IMR-90 (cell line): Measurements from ENCODE around the gene SRD5A1. TPM values are rescaled to one million over a fixed set of nuclear protein-coding genes. Genes with fewer than 3 reads are reported as not detected.

Source experiments
- ATAC-seq: fragments of 200-7000 bp; cut with Tn5 transposase; 2 replicates; pipeline ENCODE4 v1.9.1; 2020; ENCODE audit warnings: low read depth, mild to moderate bottlenecking, moderate library complexity
- BruUV-seq: library from RNA; stranded (reverse); fragments of 400-500 nt; replicated peaks from 2 replicates; lab custom pipeline; 2021; lab: Mats Ljungman, UMichigan
- CTCF ChIA-PET: fragments of 300-600 bp; formaldehyde crosslinking; extraction: SDS; loops from one replicate; lab custom pipeline; 2021; ENCODE audit warnings: antibody characterized with exemption; lab: Yijun Ruan, JAX
- POLR2A ChIA-PET: fragments of 300-600 bp; sonication (Branson Sonifier 250); formaldehyde crosslinking; loops from one replicate; lab custom pipeline; 2022; ENCODE audit warnings: antibody characterized with exemption; ENCODE audit not compliant: unreplicated experiment; lab: Charles Lee
- DNase-seq: peaks from one replicate; pipeline ENCODE4 v3.0.0; 2013
- H2AFZ ChIP-seq: replicated peaks from 2 replicates; pipeline ENCODE3; 2013; ENCODE audit warnings: low read length, mild to moderate bottlenecking; ENCODE audit not compliant: poor library complexity
- H2AK5ac ChIP-seq: 2 replicates; pipeline ENCODE4 v1.6.1; 2013; ENCODE audit warnings: low read depth, low read length, inconsistent platforms
- H2AK9ac ChIP-seq: replicated peaks from 2 replicates; pipeline ENCODE3; 2013; ENCODE audit warnings: mild to moderate bottlenecking, low read depth, low read length, moderate library complexity; ENCODE audit not compliant: poor library complexity
- H2BK120ac ChIP-seq: 2 replicates; pipeline ENCODE4 v1.6.1; 2013; ENCODE audit warnings: low read depth, low read length, inconsistent platforms
- H2BK15ac ChIP-seq: 3 replicates; pipeline ENCODE4 v1.6.1; 2013; ENCODE audit warnings: low read depth, low read length, inconsistent platforms
- H2BK20ac ChIP-seq: 2 replicates; pipeline ENCODE4 v1.6.1; 2013; ENCODE audit warnings: low read depth, mild to moderate bottlenecking, inconsistent platforms, low read length, moderate library complexity
- H2BK5ac ChIP-seq: 2 replicates; pipeline ENCODE4 v1.6.1; 2013; ENCODE audit warnings: mild to moderate bottlenecking, low read depth, low read length, inconsistent platforms; ENCODE audit not compliant: poor library complexity, severe bottlenecking
- H3K14ac ChIP-seq: replicated peaks from 2 replicates; pipeline ENCODE4 v1.6.1; 2013; ENCODE audit warnings: low read depth, low read length, inconsistent platforms
- H3K18ac ChIP-seq: 2 replicates; pipeline ENCODE4 v1.6.1; 2013; ENCODE audit warnings: low read depth, low read length, control low read depth
- H3K23ac ChIP-seq: 2 replicates; pipeline ENCODE4 v1.6.1; 2013; ENCODE audit warnings: low read depth, low read length, inconsistent platforms
- H3K27ac ChIP-seq: 2 replicates; pipeline ENCODE4 v1.5.1; 2013; ENCODE audit warnings: mild to moderate bottlenecking, control low read depth, low read length; ENCODE audit not compliant: insufficient read depth
- H3K27me3 ChIP-seq: 2 replicates; pipeline ENCODE4 v1.6.1; 2013; ENCODE audit warnings: low read length; ENCODE audit not compliant: control insufficient read depth, insufficient read depth
- H3K36me3 ChIP-seq: 2 replicates; pipeline ENCODE4 v1.6.1; 2013; ENCODE audit warnings: low read length, mixed read lengths; ENCODE audit not compliant: control insufficient read depth, insufficient read depth
- H3K4ac ChIP-seq: 2 replicates; pipeline ENCODE4 v1.6.1; 2013; ENCODE audit warnings: low read depth, low read length, inconsistent platforms
- H3K4me1 ChIP-seq: 2 replicates; pipeline ENCODE4 v1.6.1; 2013; ENCODE audit warnings: low read length, mixed read lengths; ENCODE audit not compliant: control insufficient read depth, insufficient read depth
- H3K4me2 ChIP-seq: 2 replicates; pipeline ENCODE4 v1.6.1; 2013; ENCODE audit warnings: low read depth, mild to moderate bottlenecking, control low read depth, low read length, moderate library complexity
- H3K4me3 ChIP-seq: 2 replicates; pipeline ENCODE4 v1.5.1; 2013; ENCODE audit warnings: low read depth, mild to moderate bottlenecking, control low read depth, low read length, moderate library complexity; ENCODE audit not compliant: insufficient read depth
- H3K56ac ChIP-seq: 2 replicates; pipeline ENCODE4 v1.6.1; 2013; ENCODE audit warnings: low read length, inconsistent platforms; ENCODE audit not compliant: insufficient read depth; ENCODE audit errors: extremely low read depth
- H3K79me1 ChIP-seq, 2 experiments: 2 replicates each; pipeline ENCODE4 v1.6.1; 2013; ENCODE audit warnings: low read length in 2 of 2, inconsistent platforms in 1 of 2, low read depth in 1 of 2
- H3K9ac ChIP-seq: 2 replicates; pipeline ENCODE4 v1.6.1; 2013; ENCODE audit warnings: low read depth, low read length, control low read depth
- H3K9me1 ChIP-seq: 2 replicates; pipeline ENCODE4 v1.6.1; 2013; ENCODE audit warnings: low read length, inconsistent platforms; ENCODE audit not compliant: insufficient read depth
- H3K9me3 ChIP-seq: 2 replicates; pipeline ENCODE4 v1.6.1; 2013; ENCODE audit warnings: low read length; ENCODE audit not compliant: control insufficient read depth, insufficient read depth
- H4K20me1 ChIP-seq: 2 replicates; pipeline ENCODE4 v1.6.1; 2013; ENCODE audit warnings: low read length, inconsistent platforms; ENCODE audit not compliant: insufficient read depth
- H4K5ac ChIP-seq: 2 replicates; pipeline ENCODE4 v1.6.1; 2013; ENCODE audit warnings: mild to moderate bottlenecking, low read depth, low read length, control low read depth
- H4K8ac ChIP-seq, 2 experiments: 2 replicates each; pipeline ENCODE4 v1.6.1; 2013; ENCODE audit warnings: low read depth in 2 of 2, low read length in 2 of 2, control low read depth in 1 of 2, inconsistent platforms in 1 of 2
- H4K91ac ChIP-seq: 2 replicates; pipeline ENCODE4 v1.6.1; 2013; ENCODE audit warnings: low read depth, low read length, inconsistent platforms; ENCODE audit not compliant: insufficient read depth
- RAD21 ChIP-seq: IDR thresholded peaks from 2 replicates; pipeline ENCODE4 v1.6.1; 2012; ENCODE audit warnings: low read length, improper control_type of control experiment
- RFX5 ChIP-seq: IDR thresholded peaks from 2 replicates; pipeline ENCODE4 v1.8.0; 2012; ENCODE audit warnings: low read depth, mild to moderate bottlenecking, low read length, moderate library complexity
- WGBS, 2 experiments: methylation state at CpG; one replicate each; pipeline versions ENCODE4 v1.1.5 to v1.1.7; 2013; ENCODE audit warnings: missing lambda C conversion rate in 2 of 2; ENCODE audit not compliant: insufficient read length in 1 of 2; ENCODE audit errors: extremely low coverage in 2 of 2; 5-methylcytosine and 5-hydroxymethylcytosine counted together
- dilution Hi-C: fragments of 300-500 bp; cut with HindIII; formaldehyde crosslinking; loops from one replicate; pipeline ENCODE4 v1.14.3; 2018; ENCODE audit warnings: low sequenced_read_pairs; ENCODE audit not compliant: unreplicated experiment
- in situ Hi-C: fragments of 300-500 bp; cut with MboI; formaldehyde crosslinking; loops from 3 replicates; pipeline ENCODE4 v1.14.3; 2019; ENCODE audit warnings: low sequenced_read_pairs, inconsistent platforms, mixed read lengths
- intact Hi-C: fragments of 100-400 bp; cut with micrococcal nuclease; formaldehyde crosslinking; loops from 2 replicates; pipeline ENCODE4 v1.10.0; 2022
- polyA plus RNA-seq, 3 experiments: library from polyadenylated mRNA; depleted of rRNA; stranded (reverse); fragments of >200 nt; gene quantifications; 2 replicates each; pipeline ENCODE4 v1.2.3, GENCODE V29; 2012; ENCODE audit warnings: low replicate concordance in 1 of 3
- total RNA-seq: library from RNA; depleted of rRNA; stranded (reverse); fragments of >200 nt; gene quantifications from 2 replicates; pipeline ENCODE4 v1.2.3, GENCODE V29; 2012
- TF ChIP-seq, protein P1 (sequence below): conservative IDR thresholded peaks from 2 replicates; pipeline ENCODE4 v1.5.1; 2012; ENCODE audit warnings: mild to moderate bottlenecking, low read depth, low read length, improper control_type of control experiment

SRD5A1 gene
- total and polyA plus RNA-seq, 2 of the 4 experiments (the other 2 are of a cell fraction) = 6.3 to 18.2 TPM

DNA sequence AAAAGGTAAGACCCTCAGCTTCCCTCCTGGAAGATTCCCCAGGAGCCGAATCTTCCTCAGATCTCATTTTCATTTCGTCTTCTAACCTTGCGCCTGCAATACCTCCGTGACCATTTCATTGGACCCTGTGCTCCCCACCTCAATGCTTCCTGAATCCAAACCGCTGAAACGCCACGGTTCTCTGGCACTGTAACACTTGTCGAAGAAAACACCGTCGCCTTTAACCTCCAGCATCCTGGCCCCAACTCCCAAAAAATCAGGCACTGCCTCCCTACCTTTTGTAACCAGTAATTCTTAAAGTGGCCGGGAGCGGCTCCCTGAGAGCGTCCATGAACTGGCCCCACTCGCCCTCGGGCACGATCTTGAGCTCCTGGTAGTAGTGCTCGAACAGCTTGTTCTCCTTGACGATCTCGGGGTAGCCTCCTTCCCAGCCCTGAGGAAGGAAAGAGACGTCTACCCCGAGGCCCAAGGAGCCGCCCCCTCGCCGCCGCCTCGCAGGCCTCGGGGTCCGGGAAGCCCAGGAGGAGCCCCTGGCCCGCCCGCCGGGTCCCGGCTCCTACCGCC is 834 bp upstream of the SRD5A1 start:
- no peaks in the 10 kb centered on the region for H3K9me3 ChIP-seq
- no peak overlapping the region for H2BK20ac ChIP-seq
- no TSS peak for BruUV-seq
- H2AK9ac ChIP-seq = peak overlapping the region; percentile 97
- H4K20me1 ChIP-seq = peaks cover 47% of the 10 kb centered on the region
- peaks cover 15% of the 10 kb centered on the region for H3K9me1 ChIP-seq
- no peak overlapping the region for H2BK15ac ChIP-seq
- dilution Hi-C loops (no loop called here), in situ Hi-C loops (loop anchor here (5.0 kb wide), 1 partner anchor 115 kb away; no protein-coding TSS in a partner anchor), intact Hi-C loops (loop anchor here (2.0 to 5.0 kb wide), 2 partner anchors 80 to 100 kb away; partner anchors contain the start of gene TENT4A)
- POLR2A ChIA-PET = interaction anchor here (0.6 kb wide), 1 partner anchor 108 kb away, joined by 3 read pairs; no protein-coding TSS in a partner anchor
- H3K14ac ChIP-seq = peak overlapping the region; percentile 27
- peak overlapping the region; percentile 48; the same call in 1 of the 2 replicates for H3K23ac ChIP-seq
- no peak for TF ChIP-seq RFX5
- TF ChIP-seq, protein P1, sequence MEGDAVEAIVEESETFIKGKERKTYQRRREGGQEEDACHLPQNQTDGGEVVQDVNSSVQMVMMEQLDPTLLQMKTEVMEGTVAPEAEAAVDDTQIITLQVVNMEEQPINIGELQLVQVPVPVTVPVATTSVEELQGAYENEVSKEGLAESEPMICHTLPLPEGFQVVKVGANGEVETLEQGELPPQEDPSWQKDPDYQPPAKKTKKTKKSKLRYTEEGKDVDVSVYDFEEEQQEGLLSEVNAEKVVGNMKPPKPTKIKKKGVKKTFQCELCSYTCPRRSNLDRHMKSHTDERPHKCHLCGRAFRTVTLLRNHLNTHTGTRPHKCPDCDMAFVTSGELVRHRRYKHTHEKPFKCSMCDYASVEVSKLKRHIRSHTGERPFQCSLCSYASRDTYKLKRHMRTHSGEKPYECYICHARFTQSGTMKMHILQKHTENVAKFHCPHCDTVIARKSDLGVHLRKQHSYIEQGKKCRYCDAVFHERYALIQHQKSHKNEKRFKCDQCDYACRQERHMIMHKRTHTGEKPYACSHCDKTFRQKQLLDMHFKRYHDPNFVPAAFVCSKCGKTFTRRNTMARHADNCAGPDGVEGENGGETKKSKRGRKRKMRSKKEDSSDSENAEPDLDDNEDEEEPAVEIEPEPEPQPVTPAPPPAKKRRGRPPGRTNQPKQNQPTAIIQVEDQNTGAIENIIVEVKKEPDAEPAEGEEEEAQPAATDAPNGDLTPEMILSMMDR = 0 out of 2 replicates have a peak, but pooled peaks have one; percentile 16
- peak; percentile 39 for TF ChIP-seq RAD21
- H3K4me1 ChIP-seq = peaks cover 11% of the 10 kb centered on the region
- 0 out of 2 replicates have a peak overlapping the region, but pooled peaks have one; percentile 24 for H3K56ac ChIP-seq
- H3K9ac ChIP-seq = peak overlapping the region; percentile 90
- H3K27ac ChIP-seq = peak overlapping the region; percentile 92
- H3K79me1 ChIP-seq = peaks cover 38 to 65% of the 10 kb centered on the region in 2 experiments
- no peak overlapping the region for H3K18ac ChIP-seq
- H2BK5ac ChIP-seq = peak overlapping the region; percentile 41
- peak overlapping the region; percentile 67; the same call in 1 of the 2 replicates for H2AK5ac ChIP-seq
- no peaks in the 10 kb centered on the region for H3K27me3 ChIP-seq
- H2AFZ ChIP-seq = peak overlapping the region; percentile 96
- 3% methylated on average over 23 of the region's 33 CpGs; no CpG with 5 or more reads in 1 of the 2 experiments for WGBS, 2 experiments
- H3K36me3 ChIP-seq = peaks cover 19% of the 10 kb centered on the region
- ATAC-seq = peak; percentile 21
- peak overlapping the region; percentile 96 for H3K4me2 ChIP-seq
- peak overlapping the region; percentile 72 for H3K4ac ChIP-seq
- 0 out of 2 replicates have a peak overlapping the region, but pooled peaks have one; percentile 36 for H4K91ac ChIP-seq
- CTCF ChIA-PET = interaction anchor here (0.6 to 1.5 kb wide), 2 partner anchors 73 to 113 kb away, joined by 3 to 4 read pairs; no protein-coding TSS in a partner anchor
- peak overlapping the region; percentile 3; the same call in 1 of the 2 replicates for H4K5ac ChIP-seq
- no peak for DNase-seq
- H2BK120ac ChIP-seq = no peak overlapping the region
- peak overlapping the region; percentile 89 for H3K4me3 ChIP-seq
- peak overlapping the region; percentile 76 to 85; a peak in 2 of 4 replicates for H4K8ac ChIP-seq
